Cerebellar cortex (tissue), 1 donor: ENCODE data around the gene PDE3A.
"Not testable (repeated sequence)": the region's sequence is repeated elsewhere in the genome, so short reads cannot be mapped to it uniquely, and the experiment has no call there.

ENCODE experiments used
- DNase-seq: peaks from one replicate; pipeline ENCODE4 v3.0.0-alpha.2; 2015; ENCODE audit warnings: low spot score

PDE3A gene

DNA sequence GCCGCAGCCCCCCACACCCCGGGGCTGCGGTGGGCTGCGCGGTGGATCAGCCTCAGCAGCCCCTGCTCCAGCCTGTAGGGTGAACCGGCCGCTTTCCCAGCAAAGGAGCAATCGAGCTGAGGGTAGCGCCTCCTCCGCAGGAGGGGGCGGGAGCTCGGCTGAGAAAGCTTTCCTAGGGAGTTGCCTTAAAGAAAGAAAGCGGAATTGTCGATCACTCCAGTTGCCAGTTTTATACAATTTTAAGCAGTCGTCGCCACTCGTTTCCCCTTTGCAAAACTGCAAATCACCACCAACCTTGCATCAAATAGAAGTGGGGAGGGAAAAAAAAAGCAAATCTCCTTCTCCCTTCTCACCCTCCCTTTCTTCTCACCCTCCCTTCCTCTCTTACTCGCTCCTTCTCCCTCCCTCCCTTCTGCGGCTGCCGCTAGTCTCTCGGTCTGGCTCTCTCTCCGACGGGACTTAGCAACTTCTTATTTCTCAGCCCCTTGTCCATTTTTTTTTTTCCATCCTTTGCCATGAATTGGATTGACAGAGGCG lies at the start of gene PDE3A:
PDE3A (plus strand) TSS at position 424 of the 537 bp plus-strand sequence. CDS start 748 bp downstream, outside the sequence.
- DNase-seq, result peak; percentile 75

DNA sequence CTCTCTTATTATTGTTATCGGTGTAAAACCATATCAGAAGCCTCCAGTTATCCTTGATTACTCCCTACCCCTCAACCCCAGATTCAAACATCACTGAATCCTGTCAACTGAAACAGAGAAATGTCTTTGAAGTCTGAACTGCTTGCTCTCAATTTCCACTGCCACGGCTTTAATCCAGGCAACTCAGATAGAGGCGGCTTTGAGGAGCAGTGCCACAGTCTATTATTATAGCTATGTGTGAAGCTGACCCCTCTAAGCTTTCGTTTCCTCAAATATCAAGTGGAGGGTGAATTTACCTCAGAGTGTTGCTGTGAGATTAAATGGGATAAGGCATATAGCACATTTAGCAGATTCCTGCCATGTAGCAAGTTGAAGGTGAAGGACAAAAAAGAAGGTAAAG lies 49.0 kb upstream of the PDE3A start:
- no peak for DNase-seq

- DNase-seq, result peak; percentile 20
These were observed 47.8 kb upstream of the PDE3A start for GRCh38 chr12:20320552-20320951.

GRCh38 chr12:20330826-20331505 lies 37.4 kb upstream of the PDE3A start:
- not testable (repeated sequence) for DNase-seq

DNA sequence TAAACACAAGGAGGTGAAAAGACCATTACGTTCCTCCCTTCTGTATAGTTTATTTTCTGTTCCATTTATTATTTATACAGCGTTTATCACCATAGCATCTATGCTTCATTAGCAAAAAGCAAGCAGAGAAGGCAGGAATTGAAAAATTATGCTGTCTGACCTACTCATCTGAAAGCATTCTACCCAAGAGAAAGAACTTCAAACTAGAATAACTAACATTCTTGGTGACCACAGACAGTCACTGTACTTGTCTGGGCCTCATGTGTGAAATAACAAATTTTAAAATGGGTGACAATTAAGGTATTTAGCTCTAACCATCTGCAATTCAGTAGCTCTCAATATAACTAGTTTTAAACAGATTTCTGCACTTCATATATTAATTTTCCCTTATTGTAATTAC lies 29.3 kb upstream of the PDE3A start:
- DNase-seq, result no peak

GRCh38 chr12:20342111-20342510 lies 26.2 kb upstream of the PDE3A start:
- no peak for DNase-seq

GRCh38 chr12:20345866-20346265 lies 22.5 kb upstream of the PDE3A start:
- peak; percentile 77 for DNase-seq

GRCh38 chr12:20350026-20350425 lies 18.3 kb upstream of the PDE3A start:
- DNase-seq, result no peak

DNA sequence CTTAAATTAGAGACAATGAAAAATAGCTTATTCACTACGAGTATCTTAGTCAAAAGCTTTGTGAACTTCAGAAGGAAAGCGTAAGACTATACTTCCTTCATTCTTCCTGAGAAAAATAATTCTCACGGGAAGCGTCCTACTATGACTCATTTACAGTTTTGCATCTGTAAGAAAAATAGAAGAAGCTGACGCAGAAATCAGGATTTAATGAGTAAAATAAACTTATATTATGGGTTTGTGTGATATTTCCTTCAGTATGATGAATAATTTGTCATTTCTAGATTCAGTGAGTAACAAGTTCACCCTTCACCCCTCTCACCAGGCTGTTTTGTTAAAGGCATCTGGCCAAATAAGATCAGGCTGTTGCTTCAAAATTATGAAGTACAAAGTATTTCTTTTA lies 17.8 kb upstream of the PDE3A start:
- no peak for DNase-seq

DNA sequence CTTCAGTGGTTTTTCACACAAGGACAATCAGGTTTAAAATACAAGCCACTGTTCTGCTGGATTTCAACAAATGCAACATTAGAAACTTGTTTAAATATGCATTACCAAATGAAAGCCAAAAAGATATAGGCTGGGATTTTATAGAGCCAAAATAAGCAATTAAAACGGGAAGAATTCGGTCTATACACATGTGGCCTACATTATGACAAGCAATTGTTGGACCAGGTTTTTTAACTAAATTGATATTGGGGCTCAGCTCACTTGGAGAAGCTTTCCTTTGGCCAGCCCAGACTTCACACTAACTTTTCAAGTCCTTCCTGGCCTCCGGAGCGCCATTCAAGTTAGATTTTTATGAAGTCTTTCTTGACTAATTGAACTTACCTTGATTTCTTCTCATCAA lies 16.9 kb upstream of the PDE3A start:
- DNase-seq, result no peak

- DNase-seq, result no peak
These were observed 12.3 kb upstream of the PDE3A start for GRCh38 chr12:20356048-20356447.

DNA sequence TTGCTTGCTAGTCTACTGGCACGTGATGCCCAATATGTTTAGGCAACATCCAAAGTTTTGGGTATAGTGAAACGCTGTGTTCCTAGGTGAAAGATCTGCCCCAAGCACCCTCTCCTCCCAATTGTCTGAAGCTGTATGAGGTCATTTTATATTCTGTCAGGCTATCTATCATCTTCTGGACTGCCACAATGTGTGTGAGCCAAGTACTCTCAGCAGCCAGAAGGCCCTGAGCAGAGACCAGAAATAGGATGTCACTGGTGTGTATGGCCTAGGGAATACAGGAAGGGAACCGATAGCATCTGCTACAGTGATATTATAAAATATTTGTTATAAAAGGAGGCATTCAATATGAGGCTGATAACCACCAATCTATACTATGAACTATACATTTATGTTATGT lies 7.9 kb upstream of the PDE3A start:
- DNase-seq, result no peak

GRCh38 chr12:20361416-20361815 lies 6.9 kb upstream of the PDE3A start:
- no peak for DNase-seq

DNA sequence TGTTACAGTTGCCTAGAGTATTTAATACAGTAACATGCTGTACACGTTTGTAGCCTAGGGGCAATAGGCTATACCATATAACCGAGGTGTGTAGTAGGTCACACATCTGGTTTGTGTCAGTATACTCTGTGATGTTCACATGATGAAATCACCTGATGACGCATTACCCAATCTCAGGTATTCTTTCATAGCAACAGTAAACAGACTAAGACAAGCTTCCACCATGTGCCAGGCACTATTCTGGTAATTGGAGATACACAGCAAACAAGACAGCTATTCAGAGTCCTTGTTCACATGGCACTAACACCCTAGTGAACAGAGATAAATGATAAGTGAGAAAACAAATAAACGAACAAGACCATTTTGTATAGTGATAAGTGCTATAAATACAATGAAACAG lies 3.8 kb upstream of the PDE3A start:
- DNase-seq, result no peak

- peak; percentile 81 for DNase-seq
These were observed 1.4 kb upstream of the PDE3A start for GRCh38 chr12:20366776-20367409.

GRCh38 chr12:20367583-20368113 lies 689 bp upstream of the PDE3A start:
- peak; percentile 56 for DNase-seq

GRCh38 chr12:20368651-20369304 lies 441 bp downstream of the PDE3A start:
- peak; percentile 40 for DNase-seq

- peak; percentile 45 for DNase-seq
These were observed 1.1 kb downstream of the PDE3A start for GRCh38 chr12:20369305-20370013.

GRCh38 chr12:20370014-20370386 lies 1.7 kb downstream of the PDE3A start:
- peak; percentile 62 for DNase-seq

DNA sequence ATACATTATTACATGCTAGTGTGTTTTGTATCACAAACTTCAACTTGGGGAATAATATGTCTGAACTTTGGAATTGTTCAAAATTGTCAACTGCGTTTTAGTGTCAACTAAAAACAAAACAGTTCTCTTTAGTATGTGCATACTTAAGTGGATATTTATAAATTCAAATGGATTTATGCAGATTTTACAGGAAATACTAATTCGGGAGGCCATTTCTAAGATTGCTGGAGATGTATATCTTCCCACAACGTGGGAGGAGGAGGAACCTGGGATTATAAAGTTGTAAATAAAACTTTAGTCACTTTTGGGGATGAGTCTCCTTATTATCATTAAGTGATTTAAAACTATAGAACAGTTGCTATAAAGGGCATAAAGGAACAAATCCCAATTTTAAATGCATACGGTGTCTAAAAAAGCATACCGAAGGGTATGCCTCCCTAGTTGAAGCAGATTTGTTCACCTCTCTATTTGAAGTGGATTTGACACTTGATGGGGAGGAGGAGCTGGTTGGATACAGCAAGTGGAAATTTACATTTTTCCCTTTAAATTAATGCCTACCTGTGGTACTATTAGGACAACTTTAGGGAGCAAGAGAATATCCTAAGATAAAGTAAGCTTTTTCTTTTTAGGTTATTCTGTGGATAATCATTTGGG lies 2.7 kb downstream of the PDE3A start:
- DNase-seq, result peak; percentile 26

DNA sequence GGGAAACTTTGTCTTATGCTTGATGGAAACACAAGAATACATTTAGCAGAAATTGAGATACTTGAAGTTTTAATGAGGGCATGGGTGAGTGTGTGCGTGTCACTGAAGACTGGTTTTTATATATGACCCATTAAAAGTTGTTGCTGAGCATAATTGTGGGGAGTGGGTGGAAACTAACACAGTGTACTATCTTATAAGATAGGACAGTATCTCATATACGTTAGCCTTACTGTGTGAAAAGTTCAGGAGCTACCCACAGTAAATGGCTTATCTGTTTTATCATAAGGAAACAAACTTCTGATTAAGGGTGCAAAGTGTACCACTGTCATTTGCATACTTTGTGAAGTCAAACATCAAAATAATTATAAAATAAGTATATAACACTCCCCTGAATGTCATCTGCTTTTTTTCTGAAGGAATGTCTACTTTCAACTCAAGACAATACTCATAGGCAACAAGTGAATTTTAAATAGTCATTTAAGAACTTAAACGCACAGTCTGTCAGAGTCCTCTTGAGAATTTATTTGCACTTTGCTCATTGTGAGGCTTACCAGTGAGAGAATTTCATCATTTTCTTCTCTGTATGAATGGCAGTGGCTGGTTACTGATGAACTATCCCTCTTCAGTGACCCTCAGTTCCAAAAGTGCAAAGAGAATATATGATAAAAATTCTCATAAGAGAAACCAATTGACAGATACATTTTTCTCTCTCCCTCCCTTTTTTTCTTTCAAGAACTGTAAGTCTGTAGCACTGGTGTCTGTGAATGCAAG lies 4.2 kb downstream of the PDE3A start:
- DNase-seq, result peak; percentile 34
